ENCODE results near the gene OLA1. TPM values are rescaled to one million over a fixed set of nuclear protein-coding genes. Genes with fewer than 3 reads are reported as not detected.

The OLA1 gene
- total RNA-seq, 1 donor from 2014 or later, result 65.7 TPM

GRCh38 chr2:174181368-174181767 lies 67.0 kb downstream of the OLA1 start:
- H3K36me3 ChIP-seq, result no peaks in the 10 kb centered on the region
- DNase-seq, result no peak
- H3K27me3 ChIP-seq (ENCODE audit: low read depth), result no peaks in the 10 kb centered on the region
- intact Hi-C loops (cut with micrococcal nuclease), result no loop called here
- TF ChIP-seq CTCF (IDR thresholded peaks at IDR 0.05; ENCODE audit: borderline replicate concordance), result no peak
- H3K27ac ChIP-seq (replicated peaks), result no peak overlapping the region
- no peak overlapping the region for H3K4me3 ChIP-seq
- H3K4me1 ChIP-seq, result peaks cover 4% of the 10 kb centered on the region
- peaks cover 3% of the 10 kb centered on the region for H3K9me3 ChIP-seq (replicated peaks)

GRCh38 chr2:174180726-174181236 lies 67.6 kb downstream of the OLA1 start:
- intact Hi-C loops (cut with micrococcal nuclease), result no loop called here
- Histone ChIP-seq H3K36me3 (no peaks in the 10 kb centered on the region), H3K9me3 (replicated peaks) (peaks cover 9% of the 10 kb centered on the region), H3K4me1 (peaks cover 4% of the 10 kb centered on the region), H3K27me3 (ENCODE audit: low read depth) (no peaks in the 10 kb centered on the region), H3K27ac (replicated peaks) (no peak overlapping the region), H3K4me3 (no peak overlapping the region)
- no peak for TF ChIP-seq CTCF (IDR thresholded peaks at IDR 0.05; ENCODE audit: borderline replicate concordance)
- DNase-seq, result no peak

- Histone ChIP-seq H3K4me1 (peaks cover 4% of the 10 kb centered on the region), H3K9me3 (replicated peaks) (peaks cover 14% of the 10 kb centered on the region), H3K27me3 (ENCODE audit: low read depth) (no peaks in the 10 kb centered on the region), H3K27ac (replicated peaks) (no peak overlapping the region), H3K4me3 (no peak overlapping the region), H3K36me3 (no peaks in the 10 kb centered on the region)
- intact Hi-C loops (cut with micrococcal nuclease), result no loop called here
- TF ChIP-seq CTCF (IDR thresholded peaks at IDR 0.05; ENCODE audit: borderline replicate concordance), result no peak
- no peak for DNase-seq
These were observed 68.1 kb downstream of the OLA1 start for GRCh38 chr2:174180165-174180724.

GRCh38 chr2:174177316-174177890 lies 70.9 kb downstream of the OLA1 start:
- intact Hi-C loops (cut with micrococcal nuclease), result no loop called here
- DNase-seq, result no peak
- H3K4me1 ChIP-seq, result peaks cover 4% of the 10 kb centered on the region
- no peak overlapping the region for H3K27ac ChIP-seq (replicated peaks)
- no peaks in the 10 kb centered on the region for H3K27me3 ChIP-seq (ENCODE audit: low read depth)
- no peaks in the 10 kb centered on the region for H3K36me3 ChIP-seq
- H3K9me3 ChIP-seq (replicated peaks), result peaks cover 40% of the 10 kb centered on the region
- H3K4me3 ChIP-seq, result no peak overlapping the region
- TF ChIP-seq CTCF (IDR thresholded peaks at IDR 0.05; ENCODE audit: borderline replicate concordance), result no peak

- Histone ChIP-seq H3K4me1 (peaks cover 4% of the 10 kb centered on the region), H3K27me3 (ENCODE audit: low read depth) (no peaks in the 10 kb centered on the region), H3K27ac (replicated peaks) (no peak overlapping the region), H3K4me3 (no peak overlapping the region), H3K9me3 (replicated peaks) (peaks cover 41% of the 10 kb centered on the region), H3K36me3 (peaks cover 3% of the 10 kb centered on the region)
- intact Hi-C loops (cut with micrococcal nuclease), result no loop called here
- no peak for DNase-seq
- TF ChIP-seq CTCF (IDR thresholded peaks at IDR 0.05; ENCODE audit: borderline replicate concordance), result no peak
These were observed 71.4 kb downstream of the OLA1 start for GRCh38 chr2:174176898-174177297.
